Neural progenitor cell (in vitro differentiated cells): ENCODE measurements around the gene SLC37A1.

Experiments used
- CTCF ChIP-seq: fragments of 200-600 bp; sonication (generic); IDR thresholded peaks from 2 replicates; pipeline ENCODE4 v1.5.1; 2017; ENCODE audit warnings: antibody characterized with exemption, mild to moderate bottlenecking
- EZH2 ChIP-seq: fragments of 200-600 bp; sonication (generic); IDR thresholded peaks from 2 replicates; pipeline ENCODE4 v1.6.1; 2017; ENCODE audit warnings: antibody characterized with exemption, mild to moderate bottlenecking, moderate library complexity
- EZH2phosphoT487 ChIP-seq: fragments of 200-600 bp; sonication (generic); IDR thresholded peaks from 2 replicates; pipeline ENCODE4 v1.6.1; 2017; ENCODE audit warnings: antibody characterized with exemption

GRCh38 chr21:42508371-42508770 is 5.3 kb upstream of the SLC37A1 start:
- TF ChIP-seq EZH2phosphoT487 (no peak), CTCF (no peak), EZH2 (no peak)
